Eye (tissue), 1 donor: ENCODE results near the gene FOXD4L6.
A peak's percentile ranks its signal among the peaks of the same experiment; 100 is the strongest.
"Not testable (repeated sequence)": the region's sequence is repeated elsewhere in the genome, so short reads cannot be mapped to it uniquely, and the experiment has no call there.

Source experiments
- DNase-seq: peaks from one replicate; pipeline ENCODE4 v3.0.0-alpha.2; 2015

The FOXD4L6 gene

DNA sequence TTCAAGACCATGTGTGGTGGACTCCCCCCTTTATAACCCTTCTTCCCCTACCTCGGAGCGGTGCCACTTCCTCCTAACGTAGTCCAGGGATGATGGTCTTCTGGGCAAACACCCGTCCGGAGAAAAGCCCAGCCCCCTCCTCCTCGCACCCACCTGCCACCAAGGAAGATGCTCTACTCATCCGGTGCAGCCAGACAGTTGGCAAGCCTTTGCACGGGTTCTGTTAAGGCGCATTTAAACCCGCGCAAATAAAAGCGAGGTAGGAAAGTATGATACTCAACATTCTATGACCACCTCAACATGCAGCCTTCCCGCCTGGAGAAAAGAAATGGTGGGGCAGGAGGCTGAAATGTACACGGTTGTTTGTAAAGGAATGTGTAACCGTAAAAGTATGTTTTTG, at the start of gene FOXD4L6:
Gene FOXD4L6, minus strand, starts transcription at position 101 of the 400 bp plus-strand sequence. CDS start 298 bp downstream, outside the sequence.
- DNase-seq = not testable (repeated sequence)

DNA sequence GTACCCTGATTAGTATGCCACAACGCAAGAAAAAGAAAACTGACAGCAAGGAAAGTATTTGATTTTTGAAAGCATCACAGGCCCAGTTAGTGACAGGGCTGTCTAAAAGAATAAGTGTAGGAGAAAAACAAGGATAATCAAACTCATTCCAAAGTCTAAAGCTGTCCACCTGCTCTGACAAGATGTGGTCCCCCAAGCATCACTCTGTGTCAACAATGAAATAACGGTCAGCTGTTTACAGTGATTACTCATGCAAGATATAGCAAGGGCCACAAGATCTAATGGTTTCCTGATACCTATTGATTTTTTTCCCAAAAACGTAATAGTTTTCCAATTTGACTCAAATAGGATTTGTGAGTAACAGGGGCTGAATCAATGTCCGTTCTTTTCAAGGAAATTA, 46.5 kb upstream of the FOXD4L6 start:
- peak; percentile 1 for DNase-seq

DNA sequence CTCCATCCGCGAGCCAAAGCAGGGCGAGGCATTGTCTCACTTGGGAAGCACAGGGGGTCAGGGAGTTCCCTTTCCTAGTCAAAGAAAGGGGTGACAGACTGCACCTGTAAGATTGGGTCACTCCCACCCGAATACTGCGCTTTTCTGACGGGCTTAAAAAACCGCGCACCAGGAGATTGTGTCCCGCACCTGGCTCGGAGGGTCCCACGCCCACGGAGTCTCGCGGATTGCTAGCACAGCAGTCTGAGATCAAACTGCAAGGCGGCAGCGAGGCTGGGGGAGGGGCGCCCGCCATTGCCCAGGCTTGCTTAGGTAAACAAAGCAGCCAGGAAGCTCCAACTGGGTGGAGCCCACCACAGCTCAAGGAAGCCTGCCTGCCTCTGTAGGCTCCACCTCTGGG, 21.6 kb upstream of the FOXD4L6 start:
- not testable (repeated sequence) for DNase-seq

DNA sequence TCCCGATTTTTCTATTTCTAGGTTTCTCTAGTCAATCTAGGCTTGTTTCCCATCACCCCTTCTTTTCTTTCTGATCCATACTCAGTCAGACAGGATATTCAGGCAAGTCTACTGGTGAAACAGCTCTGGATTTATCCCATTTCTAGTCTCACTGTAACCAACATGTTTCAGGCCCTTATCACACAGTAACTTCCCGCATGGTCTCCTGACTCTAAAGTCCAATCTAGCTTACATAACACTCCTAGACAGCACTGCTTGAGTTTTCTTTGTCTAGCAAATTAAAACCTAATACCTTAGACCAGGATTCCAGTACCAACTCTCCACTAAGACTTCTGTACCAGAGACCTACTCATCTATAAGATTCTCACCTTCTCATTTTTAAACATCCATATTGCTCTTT, 13.4 kb upstream of the FOXD4L6 start:
- DNase-seq = not testable (repeated sequence)

DNA sequence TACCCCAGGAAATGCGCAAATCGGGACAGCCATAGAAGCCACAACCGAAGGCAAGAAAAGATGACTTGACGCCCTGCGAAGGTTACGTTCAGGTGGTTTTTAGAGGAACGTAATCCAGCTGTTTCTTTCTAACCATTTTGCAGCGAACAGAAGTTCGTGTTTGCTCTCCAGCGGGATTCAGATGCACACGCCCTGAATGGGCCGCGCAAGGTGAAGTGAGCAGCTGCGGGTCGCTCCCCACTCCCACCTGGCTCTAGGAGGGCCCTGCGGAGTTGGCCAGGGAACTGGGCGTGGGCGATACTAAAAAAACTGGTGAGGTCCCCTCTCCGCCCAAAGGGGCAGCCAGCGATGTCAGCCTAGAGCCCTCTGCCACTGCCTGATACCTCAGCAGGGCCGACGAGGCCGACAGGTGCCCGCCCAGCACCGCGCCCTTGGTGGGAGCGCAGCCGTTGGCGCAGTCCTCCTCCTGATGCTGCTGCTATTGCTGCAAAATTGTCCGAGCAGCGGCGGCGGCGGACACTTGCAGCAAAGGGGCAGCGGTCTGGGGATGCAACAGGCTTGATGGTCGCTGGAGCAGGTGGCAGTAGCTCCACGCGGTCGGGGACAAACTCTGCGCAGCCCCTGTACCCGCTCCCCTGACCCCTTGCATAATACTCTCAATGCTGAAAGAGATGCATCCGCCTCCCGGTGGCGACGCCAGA, 1.6 kb downstream of the FOXD4L6 start:
- DNase-seq = not testable (repeated sequence)

DNA sequence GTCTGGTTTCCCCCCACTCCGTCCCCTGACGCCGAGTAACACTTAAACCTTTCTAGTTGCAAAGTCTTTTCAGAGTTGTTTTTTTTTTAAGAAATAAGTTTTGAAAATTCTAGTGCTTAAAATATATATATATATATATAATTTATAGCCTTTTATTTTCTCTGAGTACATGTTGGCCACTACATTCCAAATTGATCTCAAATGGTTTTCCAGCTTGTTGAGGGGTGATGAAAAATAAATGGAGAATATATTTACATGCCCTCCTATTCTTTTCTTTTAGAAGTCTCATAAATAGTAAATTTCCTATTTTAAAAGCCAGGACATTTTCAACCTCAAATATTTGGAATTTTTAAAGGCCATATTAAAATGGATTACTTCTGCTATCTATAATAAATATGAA, 2.5 kb downstream of the FOXD4L6 start:
- not testable (repeated sequence) for DNase-seq

DNA sequence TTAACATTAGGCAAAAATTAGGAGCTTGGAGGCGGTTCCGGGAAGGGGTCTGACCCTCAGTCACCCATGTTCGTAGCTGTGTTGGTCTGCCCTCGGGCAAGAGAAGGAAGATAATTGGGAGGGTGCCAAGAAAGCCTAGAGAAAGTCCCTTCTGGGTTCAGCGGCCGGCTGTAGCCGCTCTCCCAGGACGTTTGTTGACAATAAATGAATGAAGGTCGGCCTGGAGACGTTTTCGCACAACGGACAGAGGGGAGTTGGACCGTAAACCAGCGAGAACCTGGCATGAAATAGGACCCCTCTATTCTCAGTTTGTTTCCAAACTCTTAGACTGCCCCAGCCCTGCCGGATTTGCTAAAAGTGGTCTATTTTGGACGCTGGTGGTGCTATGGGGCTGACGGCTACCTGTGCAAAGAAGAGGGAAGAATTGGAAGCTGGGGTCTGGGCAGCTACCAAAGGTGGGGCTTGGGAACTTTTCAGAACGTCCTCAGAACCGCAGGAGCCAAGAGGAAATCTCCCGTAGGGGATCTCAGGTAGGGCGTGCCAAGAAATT, 3.3 kb downstream of the FOXD4L6 start:
- DNase-seq = not testable (repeated sequence)

DNA sequence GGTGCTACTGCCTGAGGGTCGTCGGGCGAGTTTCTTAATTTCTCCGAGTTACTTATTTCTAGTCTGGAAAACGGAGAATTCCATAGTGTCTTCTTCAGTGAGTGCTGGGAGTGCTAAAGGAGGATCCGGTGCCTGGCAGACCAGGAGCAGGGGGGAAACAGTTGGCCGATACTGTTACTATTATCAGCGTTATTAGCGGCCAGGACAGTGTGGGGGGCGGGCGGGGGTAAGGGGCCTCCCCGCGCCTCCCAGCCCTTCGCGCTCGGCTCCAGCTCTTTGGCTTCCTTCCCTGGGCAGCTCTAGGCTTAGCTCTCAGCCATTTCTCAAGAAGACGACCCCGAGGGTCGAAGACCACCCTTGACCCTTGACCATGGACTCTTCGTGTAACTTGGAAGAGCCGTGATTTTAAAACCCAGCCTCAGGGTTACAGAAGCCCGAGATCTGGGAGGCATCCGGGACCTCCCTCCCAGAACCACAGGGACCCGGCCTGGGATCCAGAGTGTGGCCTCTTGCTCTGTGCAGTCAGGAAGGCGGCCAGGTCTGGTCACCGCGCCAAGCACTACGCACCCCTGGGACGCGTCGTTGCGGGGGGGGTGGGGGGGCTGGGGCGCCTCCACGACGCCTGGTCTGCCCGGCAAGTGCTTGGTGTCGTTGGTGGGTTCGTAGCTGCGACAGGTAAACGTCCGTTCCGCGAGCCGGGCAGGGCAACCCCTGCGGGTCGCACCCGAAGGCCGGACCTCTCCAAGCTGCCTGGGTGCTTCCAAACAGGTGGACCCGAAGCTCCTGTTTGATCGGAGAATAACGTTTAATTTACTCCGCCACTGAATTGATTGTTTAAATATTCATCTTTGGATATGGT, 4.0 kb downstream of the FOXD4L6 start:
- peak; percentile 1 for DNase-seq

DNA sequence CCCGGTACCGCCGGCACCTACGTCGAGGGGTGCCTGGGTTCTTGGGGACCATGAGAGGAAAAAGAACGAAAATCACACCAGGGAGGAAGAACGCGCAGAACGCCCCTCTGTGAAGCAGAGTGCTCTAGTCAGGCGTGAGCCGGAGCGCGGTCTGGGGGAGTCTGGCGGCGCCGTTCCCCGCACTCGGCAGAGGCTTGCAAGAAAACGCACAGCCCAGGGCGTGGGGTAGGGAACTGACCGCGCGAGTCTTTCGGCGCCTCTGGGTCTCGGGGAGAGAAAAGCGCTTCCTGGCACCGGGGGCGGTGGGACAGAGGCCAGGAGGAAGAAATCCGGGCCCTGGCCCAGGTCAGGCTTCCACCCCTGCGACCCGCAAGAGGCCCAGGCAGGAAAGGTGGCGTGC, 4.7 kb downstream of the FOXD4L6 start:
- DNase-seq = not testable (repeated sequence)

DNA sequence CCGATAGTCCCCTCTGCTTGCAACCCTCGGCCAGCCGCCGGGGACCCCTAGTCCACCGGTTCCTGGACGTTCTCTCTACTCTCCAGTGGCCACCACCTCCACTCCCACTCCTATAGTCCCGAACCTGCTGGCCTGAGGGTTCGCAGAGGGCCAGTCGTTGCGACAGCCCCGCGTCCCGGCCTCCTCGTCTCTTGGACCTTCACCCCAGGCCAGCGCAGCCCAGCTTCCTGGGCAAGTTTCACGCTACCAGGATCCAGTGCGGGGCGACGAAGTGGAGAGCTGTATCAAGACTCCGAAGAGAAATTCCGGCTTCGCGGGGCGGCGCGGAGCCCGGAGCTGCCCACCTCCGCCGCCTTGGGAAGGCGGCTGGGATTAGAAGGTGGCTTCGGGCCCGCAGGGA, 5.1 kb downstream of the FOXD4L6 start:
- not testable (repeated sequence) for DNase-seq

DNA sequence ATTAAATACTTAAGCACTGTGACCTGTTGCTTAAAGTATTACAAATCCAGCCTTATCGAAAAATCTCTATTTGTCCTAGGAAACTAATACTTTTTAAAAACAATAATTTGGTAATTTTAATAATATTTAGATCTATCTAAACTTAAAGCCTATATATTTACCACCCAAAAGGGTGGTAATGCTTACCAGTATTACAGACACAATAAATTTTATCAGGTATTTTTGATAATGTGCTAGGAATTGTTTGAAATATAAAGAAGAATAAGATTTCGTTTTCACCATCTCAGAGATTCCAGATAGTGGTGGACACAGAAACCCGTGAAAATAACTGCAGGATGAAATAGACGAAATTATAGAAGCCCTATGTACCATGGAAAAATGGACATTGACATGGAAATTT, 7.8 kb downstream of the FOXD4L6 start:
- DNase-seq = not testable (repeated sequence)

DNA sequence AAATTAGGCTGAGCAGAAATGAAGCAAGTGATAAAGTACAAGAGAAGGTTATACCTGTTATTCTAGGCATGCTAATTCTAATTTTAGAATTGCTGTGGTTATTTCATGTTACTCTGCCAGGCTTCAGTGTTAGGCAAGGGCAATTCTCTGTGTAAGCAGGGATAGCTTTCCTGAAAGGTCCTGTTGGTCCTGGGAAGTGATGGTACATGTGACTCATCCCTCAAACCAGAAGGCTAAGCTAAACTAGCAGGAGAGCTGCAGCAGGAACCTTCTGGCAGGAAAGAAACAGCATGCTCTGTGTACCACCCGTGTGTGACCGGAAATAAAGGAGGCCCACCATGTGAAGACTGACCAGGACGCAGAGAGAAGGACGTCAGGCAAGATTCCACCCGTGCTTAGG, 8.8 kb downstream of the FOXD4L6 start:
- DNase-seq = not testable (repeated sequence)

DNA sequence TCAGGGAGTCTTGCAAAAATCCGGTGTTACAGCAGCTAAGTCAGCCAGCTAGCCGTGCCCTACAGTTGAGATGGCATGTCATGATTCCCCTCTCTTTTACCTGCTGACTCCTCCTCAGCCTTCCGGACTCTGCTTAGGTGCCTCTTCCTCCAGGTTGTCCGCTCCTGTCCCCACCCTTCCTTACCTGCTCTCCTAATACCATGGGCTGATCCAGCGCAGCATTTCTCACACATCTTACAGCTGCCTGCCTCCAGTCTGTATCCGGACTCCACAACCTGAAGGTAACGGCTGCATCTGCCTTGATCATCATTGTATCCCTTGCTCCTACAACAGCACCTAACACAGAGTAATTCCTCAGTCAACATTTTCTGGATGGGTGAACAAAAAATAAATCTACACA, 9.2 kb downstream of the FOXD4L6 start:
- DNase-seq = not testable (repeated sequence)

DNA sequence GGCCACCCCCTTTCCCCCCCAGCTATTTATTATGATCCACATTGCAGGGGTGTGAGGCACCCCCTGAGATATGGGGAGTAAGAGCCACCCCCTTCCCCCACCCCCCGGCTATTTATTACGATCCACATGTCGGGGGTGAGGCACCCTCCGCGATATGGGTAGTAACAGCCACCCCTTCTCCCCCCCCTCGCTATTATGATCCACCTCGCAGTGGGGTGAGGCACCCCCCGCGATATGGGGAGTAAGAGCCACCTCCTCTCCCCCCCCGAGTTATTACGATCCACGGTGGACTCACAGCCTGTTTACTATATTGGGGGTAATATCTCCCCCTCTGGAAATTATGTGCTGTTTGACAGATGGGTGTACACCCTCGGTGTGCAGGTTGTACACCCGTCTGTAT, 15.1 kb downstream of the FOXD4L6 start:
- not testable (repeated sequence) for DNase-seq

DNA sequence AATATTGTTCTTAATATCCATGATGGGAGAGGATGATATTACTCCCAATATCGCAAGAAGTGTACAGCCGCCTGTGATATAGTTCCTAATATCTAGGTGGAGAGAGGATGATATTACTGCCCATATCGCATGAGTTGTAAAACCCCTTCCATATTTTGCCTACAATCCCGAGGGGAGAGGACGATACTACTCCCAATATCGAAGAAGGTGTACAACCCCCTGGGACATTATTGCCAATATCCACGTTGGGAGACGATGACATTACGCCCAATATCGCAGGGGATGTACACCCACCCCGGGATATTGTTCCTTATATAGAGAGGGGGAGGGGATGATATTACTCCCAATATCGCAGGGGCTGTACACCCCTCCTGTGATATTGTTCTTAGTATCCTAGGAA, 17.1 kb downstream of the FOXD4L6 start:
- not testable (repeated sequence) for DNase-seq

DNA sequence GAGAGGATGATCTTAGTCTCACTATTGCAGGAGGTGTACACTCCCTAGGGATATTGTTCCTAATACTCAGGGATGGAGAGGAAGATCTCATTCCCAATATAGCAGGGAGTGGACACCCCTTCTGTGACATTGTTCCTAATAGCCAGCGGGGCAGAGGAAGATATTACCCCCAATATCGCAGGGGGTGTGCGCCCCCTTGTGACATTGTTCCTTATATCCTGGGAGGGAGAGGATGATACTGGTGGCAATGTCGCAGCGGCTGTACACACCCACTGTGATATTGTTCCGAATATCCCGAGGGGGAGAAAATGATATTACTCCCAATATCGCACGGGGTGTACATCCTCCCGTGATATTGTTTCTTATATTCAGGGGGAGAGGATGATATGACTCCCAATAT, 17.6 kb downstream of the FOXD4L6 start:
- not testable (repeated sequence) for DNase-seq

DNA sequence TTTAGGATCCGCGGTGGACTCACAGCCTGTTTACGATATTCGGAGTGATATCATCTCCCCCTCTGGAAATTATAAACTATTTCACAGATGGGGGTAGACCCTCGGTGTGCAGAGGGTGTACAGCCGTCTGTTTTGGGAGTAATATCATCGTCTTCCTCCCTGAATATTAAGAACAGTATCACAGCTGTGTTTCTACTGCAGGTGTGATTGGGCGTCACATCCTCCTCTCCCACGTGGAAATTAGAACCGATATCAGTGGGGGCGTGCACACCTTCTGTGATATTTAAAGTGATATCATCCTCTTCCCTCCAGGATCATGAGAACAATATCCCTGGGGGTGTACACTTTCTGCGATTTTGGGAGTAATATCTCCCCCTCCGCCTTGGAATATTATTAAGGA, 19.2 kb downstream of the FOXD4L6 start:
- DNase-seq = not testable (repeated sequence)

DNA sequence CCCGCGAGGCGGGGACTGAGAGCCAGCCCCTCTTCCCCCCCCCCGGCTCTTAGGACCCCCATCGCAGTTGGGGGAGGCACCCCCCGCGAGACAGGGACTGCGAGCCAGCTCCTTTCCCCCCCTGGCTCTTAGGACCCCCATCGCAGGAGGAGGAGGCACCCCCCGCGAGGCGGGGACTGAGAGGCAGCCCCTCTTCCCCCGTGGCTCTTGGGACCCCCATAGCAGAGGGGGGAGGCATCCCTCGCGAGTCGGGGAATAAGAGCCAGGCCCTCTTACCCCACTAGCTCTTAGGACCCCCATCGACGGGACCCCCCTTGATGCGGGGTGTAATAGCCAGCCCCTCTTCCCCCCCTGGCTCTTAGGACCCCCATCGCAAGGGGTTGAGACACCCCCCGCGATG, 19.7 kb downstream of the FOXD4L6 start:
- not testable (repeated sequence) for DNase-seq

DNA sequence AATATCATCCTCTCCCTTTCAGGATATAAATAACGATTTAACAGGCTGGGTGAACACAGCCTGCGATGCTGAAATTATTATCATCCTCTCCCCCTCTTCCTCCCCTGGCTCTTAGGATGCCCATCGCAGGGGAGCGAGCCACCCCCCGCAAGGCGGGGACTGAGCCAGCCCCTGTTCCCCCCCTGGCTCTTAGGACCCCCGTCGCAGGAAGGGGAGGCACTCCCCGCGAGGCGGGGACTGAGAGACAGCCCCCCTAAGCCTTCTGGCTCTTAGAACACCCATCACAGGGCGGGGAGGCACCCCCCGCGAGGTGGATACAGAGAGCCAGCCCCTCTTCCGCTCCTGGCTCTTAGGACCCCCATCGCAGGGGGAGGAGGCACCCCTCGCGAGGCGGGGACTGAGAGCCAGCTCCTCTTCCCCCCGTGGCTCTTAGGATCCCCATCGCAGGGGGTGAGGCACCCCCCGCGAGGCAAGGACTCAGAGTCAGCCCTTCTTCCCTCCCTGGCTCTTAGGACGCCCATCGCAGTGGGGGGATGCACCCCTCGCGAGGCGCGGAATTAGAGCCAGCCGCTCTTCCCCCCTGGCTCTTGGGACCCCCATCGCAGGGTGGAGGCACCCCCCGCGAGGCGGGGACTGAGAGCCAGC, 21.9 kb downstream of the FOXD4L6 start:
- not testable (repeated sequence) for DNase-seq

DNA sequence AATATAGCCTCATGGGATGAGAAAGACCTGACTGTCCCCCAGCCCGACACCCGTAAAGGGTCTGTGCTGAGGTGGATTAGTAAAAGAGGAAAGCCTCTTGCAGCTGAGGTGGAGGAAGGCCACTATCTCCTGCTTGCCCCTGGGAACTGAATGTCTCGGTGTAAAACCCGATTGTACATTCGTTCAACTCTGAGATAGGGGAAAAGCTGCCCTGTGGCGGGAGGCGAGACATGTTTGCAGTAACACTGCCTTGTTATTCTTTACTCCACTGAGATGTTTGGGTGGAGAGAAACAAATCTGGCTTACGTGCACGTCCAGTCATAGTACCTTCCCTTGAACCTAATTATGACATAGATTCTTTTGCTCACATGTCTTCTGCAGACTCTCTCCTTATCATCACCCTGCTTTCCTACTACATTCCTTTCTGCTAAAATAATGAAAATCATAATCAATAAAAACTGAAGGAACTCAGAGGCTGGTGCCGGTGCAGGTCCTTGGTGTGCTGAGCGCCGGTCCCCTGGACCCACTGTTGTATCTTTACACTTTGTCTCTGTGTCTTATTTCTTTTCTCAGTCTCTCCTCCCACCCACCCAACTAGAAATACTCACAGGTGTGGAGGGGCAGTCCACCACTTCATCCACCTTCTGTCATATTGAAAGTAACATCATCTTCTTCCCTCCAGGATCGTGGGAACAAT, 22.8 kb downstream of the FOXD4L6 start:
- DNase-seq = not testable (repeated sequence)

DNA sequence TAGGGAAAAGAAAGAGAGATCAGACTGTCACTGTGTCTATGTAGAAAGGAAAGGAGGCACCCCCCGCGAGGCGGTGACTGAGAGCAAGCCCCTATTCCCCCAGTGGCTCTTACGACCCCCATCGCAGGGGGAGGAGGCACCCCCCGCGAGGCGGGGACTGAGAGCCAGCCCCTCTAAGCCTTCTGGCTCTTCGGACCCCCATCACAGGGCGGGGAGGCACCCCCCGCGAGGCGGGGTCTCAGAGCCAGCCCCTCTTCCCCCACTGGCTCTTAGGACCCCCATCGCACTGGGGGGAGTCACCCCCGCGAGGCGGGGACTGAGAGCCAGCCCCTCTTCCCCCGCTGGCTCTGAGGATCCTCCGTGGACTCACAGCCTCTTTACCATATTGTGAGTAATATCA, 23.9 kb downstream of the FOXD4L6 start:
- DNase-seq = not testable (repeated sequence)

DNA sequence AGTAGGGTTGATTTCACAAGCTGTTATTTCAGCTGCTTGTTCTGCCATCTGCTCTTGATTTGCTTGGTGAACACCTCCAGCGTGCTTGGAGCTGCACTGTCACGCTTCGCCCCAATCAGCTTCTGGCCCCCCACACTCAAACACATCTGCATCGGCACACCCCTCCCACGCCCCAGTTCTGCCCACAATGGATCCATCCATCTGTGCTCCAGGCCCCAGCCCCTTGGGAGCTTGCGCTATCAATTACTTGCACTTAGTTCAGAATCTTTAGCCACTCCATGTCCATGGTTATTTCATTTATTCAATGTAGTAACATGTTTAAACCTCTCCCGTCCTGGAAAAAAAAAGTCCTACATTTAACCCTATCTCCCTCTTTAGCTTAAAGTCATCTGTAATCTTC, 28.0 kb downstream of the FOXD4L6 start:
- not testable (repeated sequence) for DNase-seq
